Daoy (cell line): Measurements from ENCODE around the gene FBXW10. TPM values are rescaled to one million over a fixed set of nuclear protein-coding genes. Genes with fewer than 3 reads are reported as not detected.
"Not testable (repeated sequence)": the region's sequence is repeated elsewhere in the genome, so short reads cannot be mapped to it uniquely, and the experiment has no call there.

Source experiments
- DNase-seq: peaks from one replicate; pipeline ENCODE4 v3.0.0-alpha.2; 2015; ENCODE audit warnings: low read depth
- total RNA-seq: library from RNA; depleted of rRNA; stranded (reverse); fragments of >200 nt; shearing (Covaris generic); gene quantifications from 2 replicates; pipeline ENCODE4 v1.2.3, GENCODE V29; 2014

FBXW10 gene
- total RNA-seq, 1 experiment from 2014 or later = 0.06 TPM

DNA sequence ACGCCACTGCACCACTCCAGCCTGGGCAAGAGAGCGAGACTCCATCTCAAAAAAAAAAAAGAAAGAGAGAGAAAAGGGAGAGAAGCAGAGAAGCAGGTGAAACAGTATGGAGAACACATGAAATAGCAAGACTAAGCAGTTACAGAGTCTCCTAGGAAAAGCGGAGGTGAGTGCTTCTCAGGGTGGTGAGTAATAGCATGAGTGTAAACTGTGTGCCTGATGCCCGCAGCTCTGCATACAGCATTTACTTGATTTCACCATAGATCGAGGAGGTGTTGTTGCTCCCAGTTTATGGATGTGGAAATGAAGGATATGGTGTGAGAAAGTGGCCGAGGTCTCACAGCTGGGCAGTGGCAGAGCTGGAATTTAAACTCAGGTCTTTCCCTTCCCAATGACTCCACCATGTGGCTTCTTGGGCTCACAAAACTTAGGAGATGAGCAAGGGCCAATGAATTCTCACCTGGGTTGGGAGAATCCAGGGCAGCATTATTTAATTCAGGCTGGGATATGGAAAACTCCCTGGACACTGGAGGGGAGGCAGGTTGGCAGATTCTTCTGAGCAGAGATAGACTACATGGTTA is 10.1 kb downstream of the FBXW10 start:
- not testable (repeated sequence) for DNase-seq

DNA sequence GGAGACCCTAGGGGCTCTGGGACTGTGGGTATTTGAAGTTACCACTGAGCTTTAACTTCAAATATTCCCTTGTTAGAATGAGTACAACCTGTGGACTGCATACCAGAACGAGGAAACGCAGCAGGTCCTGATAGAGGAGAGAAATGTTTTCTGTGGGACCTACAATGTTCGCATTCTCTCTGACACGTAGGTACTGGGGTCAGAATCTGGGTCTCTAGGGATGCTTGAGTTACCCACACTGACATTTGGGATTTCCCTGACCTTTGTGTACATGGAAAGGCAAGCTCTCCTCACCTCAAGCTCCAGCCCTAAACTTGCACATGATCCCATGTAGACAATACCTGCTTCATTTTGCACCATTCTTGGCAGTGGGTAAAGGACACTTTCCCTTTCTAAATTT is 12.1 kb downstream of the FBXW10 start:
- DNase-seq = not testable (repeated sequence)

DNA sequence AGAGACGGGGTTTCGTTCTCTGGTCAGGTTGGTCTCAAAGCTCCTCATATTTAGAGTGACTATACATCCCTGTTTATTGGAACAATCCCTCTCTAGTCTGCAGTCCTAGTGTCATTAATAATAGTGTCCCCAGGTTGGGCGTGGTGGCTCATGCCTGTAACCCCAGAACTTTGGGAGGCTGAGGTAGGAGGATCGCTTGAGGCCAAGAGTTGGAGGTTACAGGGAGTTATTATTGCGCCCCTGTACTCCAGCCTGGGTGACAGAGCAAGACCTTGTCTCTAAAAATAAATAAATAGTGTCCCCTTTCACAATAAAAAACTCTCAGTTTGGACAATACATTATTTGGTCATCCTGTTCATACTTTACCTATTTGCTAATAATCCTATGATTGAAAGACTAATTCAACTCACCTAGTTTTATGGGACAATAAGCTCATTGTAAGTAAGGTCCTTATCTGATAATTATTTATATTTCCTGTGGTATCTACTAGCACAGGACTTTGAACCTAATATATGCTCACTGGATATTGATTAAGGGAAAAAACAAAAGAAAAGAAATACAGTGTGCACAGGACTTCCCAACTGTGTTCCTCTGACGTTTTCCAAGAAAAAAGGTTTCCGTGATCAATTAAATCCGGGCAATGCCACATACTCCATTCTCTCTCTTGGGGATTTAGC is 13.7 kb downstream of the FBXW10 start:
- DNase-seq = not testable (repeated sequence)

DNA sequence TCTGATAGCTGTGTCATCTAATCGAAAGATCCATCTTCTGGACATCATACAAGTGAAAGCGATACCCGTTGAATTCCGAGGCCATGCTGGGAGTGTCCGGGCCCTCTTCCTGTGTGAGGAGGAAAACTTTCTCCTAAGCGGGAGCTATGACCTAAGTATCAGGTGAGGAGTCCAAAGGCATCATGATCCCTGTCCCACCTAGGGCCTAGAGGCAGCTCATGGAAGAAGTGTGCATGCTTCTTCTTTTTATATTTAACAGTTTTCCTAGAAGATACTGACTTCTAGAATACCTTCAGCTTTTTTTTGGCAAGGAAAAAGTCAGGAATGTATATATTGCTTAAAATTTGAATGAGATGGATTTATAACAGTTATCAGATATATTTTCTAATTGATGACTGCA is 14.5 kb downstream of the FBXW10 start:
- not testable (repeated sequence) for DNase-seq

DNA sequence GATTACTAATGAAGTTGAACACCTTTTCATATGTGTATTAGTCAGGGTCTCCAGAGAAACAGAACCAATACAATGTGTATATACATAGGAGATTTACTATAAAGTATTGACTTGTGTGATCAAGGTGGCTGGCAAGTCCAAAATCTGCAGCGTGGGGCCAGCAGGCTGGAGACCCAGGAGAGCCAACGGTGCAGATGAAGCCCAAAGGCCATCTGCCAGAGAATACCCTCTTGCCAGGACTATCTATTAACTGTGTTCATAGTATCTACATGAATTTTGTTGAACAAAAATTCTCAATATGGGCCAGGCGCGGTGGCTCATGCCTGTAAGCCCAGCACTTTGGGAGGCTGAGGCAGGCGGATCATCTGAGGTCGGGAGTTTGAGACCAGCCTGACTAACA is 16.4 kb downstream of the FBXW10 start:
- DNase-seq = not testable (repeated sequence)

DNA sequence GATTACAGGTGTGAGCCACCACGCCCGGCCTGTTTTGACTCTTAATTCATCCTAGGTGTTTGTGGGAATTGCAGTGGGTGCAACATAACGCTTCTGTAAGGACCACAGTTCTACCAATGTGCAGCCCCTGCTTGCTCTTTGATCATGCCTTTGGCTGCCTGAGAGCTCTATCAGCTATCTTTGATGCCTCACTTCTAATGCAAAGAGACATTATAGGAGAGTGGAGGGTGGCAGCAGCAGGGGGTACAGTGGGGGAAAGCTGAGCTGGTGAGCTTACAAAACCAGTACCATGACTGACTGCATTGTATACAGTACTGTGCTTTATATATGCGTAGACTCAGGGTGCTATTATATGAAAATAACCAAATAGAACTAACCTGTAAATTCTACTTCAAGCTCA is 26.7 kb downstream of the FBXW10 start:
- not testable (repeated sequence) for DNase-seq

DNA sequence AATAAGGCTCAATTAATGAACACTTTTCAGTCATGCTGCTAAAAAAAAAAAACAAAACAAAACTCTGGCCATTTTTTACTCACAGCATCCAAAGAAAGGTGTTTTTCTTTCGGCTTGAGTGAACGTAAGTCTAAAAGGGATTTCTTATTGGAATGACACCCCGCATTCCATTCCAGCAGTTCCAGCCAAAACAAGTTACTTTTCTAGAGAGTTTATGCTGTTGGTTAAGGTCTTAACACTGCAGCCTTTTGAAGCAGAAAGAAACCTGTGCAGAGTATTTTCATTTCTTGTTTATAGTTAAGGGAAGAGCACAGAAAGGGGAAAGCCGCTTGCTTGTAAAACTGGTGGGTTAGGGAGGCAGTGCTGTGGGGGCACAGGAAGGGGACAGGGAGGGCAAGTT is 27.2 kb downstream of the FBXW10 start:
- not testable (repeated sequence) for DNase-seq

DNA sequence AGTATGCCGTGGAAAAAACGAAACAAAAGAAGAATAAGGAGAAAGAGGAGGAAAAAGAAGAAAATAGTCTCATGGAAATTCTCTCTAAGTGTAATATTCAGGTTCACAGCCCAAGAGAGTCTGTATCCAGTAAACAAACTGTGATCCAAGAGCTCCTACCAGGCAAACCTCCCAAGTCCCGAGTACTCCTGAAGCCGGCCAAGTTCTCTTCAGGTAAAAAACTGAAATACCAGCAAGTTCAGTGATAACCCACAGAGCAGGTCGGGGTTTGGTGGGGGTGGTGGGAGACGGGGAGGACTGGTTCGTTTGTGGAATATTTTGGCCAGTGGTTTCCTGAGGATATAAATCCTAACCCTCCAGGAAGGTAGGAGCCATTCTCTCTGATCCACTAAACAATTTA is 28.6 kb downstream of the FBXW10 start:
- DNase-seq = no peak

DNA sequence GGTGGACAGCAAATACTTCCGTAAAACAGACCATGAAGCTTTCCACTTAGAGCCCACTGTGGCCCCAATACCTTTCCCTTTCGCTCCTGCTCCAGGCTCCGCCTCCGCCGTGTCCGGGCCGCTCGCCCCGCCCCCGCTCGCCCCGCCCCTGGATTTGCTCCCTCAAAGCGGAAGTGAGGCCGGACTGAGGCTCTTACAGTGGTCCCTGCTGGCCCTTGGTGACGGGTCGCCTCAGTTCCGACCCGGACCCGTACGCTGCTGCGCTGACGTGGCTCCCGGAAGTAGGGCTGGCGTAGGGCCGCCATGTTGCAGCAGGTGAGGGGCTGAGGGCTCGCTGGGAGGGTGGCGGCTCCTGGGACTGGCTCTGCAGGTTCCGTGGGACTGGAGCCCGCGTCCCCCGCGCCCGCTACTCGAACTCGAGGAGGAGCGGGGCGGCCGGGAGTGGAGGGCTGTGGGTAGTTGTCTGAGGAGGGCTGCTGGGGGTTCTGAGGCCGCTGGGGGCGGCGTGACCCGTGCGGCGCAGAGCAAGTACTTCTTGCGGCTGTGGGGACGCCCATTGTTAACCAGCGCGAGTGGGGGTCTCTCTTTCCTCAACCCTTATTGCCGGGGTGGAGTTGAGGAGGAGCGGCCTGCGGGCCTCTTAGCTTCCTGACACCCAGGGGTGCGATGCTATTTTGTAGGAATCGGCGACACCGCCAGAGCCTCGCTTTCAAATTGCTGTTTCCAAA is 37.3 kb downstream of the FBXW10 start, which contains the start of gene TVP23B:
Gene TVP23B (plus strand): TSS at position 193 of the 728 bp plus-strand sequence. CDS start 111 bp downstream, at position 304.
- DNase-seq = peak; percentile 99

DNA sequence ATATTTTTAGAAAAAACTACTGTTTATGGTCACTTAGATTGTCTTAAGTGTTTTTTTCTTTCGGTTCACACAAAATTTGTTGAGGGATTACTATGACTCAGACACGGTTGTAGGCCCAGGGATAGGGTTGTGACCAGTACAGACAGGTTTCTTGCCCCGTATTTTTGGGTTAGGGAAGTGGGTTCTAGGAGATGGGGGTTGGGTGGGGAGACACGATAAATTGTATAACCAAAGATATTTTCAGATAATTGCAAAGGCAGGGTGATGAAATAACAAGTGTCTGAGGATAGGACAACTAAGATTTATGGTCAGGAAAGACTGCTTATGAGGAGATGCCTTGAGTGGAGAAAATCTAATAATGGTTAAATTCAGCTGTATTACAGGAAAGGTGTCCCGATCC is 38.0 kb downstream of the FBXW10 start:
- DNase-seq = not testable (repeated sequence)

DNA sequence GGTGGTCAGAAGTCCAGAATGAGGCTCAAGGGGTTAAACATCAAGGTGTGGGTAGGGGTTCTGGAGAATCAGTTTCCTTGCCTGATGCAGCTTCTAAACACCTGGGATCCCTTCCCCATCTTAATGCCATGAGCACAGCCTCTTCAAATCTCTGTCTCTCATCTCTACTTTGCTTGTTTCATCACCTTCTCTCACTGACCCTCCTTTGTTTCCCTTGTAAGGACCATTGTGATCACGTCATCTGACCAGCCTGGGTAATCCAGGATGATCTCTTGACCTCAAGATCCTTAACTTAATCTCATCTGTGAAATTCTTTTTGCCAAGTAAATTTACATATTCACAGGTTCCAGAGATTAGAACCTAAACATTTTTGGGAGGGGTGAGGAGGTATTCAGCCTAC is 42.1 kb downstream of the FBXW10 start:
- not testable (repeated sequence) for DNase-seq

DNA sequence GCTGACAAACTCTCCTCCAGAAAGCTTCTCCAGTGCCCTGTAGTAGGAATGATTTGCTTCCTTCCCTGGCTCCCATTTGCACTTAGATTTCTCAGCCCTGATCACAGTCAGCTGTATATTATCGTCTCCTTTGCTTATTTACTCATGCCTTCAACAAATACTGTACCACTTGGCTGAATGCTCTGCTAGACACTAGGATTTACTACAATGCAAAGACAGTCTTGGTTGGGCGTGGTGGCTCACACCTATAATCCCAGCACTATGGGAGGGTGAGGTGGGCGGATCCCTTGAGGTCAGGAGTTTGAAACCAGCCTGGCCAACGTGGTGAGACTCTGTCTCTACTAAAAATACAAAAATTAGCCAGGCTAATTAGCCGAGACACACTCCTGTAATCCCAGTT is 43.0 kb downstream of the FBXW10 start:
- not testable (repeated sequence) for DNase-seq

DNA sequence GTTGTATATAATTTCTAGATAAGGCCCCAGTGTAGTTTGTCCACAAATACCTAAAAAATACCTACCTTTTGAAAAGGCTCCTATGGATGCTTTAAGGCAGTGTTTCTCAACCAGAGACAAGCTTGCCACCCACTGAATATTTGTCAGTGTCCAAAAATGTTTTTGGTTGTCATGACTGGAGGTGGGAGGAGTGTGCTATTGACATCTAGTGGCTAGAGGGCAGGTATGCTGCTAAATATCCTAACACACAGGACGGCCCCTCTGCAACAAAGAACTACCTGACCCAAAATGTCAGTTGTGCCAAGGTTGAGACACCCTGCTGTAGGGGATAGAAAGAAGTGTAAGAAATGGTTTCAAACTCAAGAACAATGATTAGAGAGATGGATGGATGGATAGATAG is 47.5 kb downstream of the FBXW10 start:
- not testable (repeated sequence) for DNase-seq

DNA sequence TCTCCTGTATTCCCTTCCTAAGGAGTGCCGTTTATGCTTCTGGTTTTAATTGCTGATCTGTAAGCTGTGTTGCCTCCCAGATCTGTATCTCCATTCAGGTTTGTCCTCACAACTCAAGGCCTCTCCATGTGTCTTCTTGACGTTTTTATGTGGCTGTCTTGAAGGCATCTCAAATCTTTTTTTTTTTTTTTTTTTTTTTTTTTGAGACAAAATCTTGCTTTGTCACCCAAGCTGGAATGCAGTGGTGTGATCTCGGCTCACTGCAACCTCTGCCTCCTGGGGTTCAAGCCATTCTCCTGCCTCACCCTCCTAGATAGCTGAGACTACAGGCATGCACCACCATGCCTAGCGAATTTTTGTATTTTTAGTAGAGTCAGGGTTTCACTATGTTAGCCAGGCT is 51.0 kb downstream of the FBXW10 start:
- DNase-seq = not testable (repeated sequence)

DNA sequence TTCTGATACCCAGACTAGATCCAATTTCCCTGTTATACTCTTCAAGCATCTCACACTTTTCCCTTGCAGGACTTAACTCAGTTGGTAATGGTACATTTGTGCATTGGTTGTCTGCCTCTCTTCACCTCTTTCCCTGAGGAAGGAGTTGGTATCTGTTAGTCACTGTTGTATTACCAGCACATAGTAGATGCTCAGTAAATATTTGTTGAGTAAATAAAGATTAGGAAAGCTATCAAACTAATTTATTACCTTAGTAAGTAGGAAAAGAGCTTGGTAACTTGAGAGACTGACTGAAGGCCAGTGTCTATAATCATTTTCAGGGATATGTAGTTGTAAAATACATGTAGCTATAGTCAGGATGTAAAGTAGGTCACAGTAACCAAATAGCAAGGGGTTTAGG is 53.0 kb downstream of the FBXW10 start:
- DNase-seq = not testable (repeated sequence)

DNA sequence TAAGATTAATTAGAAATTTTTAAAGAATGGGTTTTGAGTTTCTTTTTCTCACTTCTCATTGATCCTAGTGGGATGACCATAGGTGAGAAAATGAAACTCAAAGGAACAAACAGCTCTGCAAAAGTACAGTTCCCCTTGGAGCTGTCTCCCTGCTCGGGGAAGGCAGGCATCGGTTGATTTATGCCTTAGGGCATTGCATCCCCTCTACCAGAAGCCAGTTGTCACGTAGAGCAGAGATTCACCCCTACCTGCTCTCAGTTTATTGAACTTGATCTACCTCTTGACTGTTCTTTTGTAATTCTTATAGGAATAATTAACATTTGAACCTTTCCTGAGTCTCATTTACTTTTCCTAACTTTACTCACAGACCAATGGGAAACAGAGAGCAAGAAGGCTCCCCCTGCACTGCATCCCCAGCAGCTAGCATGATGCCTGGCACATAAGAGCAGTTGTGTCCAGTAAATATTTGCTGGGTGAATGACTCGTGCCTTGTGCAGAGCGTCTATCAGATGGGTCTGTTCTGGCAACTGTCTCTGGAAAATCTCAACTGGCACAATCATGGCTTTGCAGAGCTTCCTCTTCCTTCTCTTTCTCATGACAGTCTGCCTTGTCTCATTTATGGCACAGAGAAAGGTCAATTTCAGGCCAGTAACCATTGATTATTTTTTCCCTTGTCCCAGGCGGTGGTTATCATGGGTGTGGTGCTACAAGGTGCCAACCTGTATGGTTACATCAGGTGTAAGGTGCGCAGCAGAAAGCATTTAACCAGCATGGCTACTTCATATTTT is 59.8 kb downstream of the FBXW10 start:
- DNase-seq = not testable (repeated sequence)

DNA sequence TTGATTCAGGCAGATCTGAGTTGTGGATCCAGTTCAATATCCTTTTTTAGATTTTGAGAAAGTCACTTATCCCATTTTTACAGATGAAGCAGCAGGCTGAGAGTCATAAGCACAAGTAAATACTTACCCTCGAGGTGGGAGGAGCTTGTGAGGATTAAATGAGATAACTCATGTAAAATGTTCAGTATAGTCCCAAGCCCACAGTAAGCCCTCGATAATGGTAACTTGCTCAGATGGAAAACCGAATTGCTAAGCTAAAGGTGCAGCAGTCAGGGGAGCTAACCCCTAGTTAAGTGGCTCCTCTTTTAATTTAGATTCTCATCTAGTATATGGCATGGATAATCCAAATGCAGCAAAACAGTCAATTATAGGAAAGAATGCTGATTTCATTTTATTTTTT is 72.1 kb downstream of the FBXW10 start:
- DNase-seq = not testable (repeated sequence)

DNA sequence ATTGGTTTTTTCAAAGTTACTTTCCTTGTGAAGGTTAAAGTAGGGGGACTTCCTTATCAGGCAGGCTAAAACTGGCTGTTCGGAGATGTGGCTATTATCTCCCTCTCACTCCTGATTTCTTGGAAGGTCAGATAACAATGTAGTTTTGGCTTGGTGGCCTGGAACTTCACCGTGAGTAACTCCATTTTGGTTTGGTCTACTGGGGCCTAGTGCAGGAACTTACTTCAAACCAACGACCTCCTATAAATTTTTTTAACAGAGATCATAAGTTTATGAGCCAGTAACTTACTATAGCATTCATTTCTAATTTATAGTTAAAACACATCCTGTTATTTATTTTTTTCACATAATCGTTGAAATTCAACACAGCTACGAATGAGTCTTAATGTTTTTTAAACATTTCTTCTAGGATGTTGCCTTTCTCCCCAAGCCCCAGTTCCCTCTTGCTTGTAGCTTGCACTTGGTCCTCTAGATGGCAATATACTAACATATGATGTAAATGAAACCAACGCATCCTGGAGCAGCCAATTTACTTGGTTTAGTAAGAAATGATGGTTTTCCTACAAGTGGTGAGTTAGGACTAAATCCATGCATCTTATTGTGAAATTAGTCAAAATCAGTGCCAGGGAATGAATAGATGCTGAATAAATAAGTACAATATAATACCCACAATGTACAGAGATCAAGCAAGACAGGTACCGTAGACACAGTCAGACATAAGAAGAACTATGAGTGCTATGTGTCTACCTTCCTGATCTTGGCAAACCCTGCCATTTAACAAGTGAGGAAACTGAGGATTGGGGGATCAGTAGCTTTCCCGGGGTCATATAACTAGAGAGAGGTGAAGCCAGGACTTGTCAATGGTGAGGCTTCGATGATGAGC is 72.9 kb downstream of the FBXW10 start:
- peak; percentile 51 for DNase-seq

DNA sequence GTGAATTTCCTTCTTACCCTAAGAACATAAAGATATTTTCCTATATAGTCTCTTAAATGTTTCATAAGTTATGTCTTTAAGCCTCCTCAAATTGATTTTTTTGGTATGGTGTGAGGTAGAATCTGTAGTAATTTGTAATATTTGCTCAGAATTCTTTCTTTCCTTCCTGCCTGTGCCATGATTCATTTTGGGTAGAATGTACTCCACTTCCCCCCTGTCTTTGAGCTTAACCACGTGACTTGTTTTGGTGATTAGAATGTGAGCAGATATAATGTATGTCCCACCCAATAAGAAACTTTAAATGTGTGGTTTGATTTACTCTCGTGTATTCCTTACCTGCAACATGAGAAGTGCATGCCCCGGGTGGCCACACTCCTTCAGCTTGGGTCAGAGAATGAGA is 77.6 kb downstream of the FBXW10 start:
- DNase-seq = not testable (repeated sequence)

DNA sequence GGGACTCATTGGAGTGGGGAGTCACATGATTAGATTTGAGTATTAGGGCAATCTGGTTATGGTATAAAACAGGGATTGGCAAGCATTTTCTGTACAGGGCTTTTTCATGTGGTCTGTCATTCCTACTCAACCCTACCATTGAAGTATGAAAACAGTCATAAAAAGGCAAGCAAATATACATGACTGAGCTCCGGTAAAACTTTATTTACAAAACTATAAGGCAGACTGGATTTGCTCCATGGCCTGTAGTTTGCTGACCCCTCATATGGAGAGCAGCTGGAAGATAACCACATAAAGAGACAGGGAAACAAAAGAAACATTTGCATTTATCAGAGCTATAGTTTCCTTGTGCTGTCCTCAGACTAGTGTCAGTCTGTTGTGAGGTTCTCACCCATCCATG is 83.8 kb downstream of the FBXW10 start:
- not testable (repeated sequence) for DNase-seq
